Osteoblast (primary cell): ENCODE measurements around the gene VPS35L. TPM values are rescaled to one million over a fixed set of nuclear protein-coding genes. Genes with fewer than 3 reads are reported as not detected.

Experiments used
- DNase-seq: peaks from one replicate; pipeline ENCODE4 v3.0.0; 2011; ENCODE audit warnings: low spot score, mixed read lengths; ENCODE audit not compliant: insufficient read length; ENCODE audit errors: missing footprints
- H2AFZ ChIP-seq: 2 replicates; pipeline ENCODE4 v1.6.0; 2011; ENCODE audit warnings: mild to moderate bottlenecking, low read length
- H3K27ac ChIP-seq: 2 replicates; pipeline ENCODE4 v1.5.1; 2011; ENCODE audit warnings: mild to moderate bottlenecking, low read depth, low read length, moderate library complexity
- H3K27me3 ChIP-seq: 2 replicates; pipeline ENCODE4 v1.6.0; 2012; ENCODE audit warnings: mild to moderate bottlenecking, control low read depth, inconsistent platforms, low read length, moderate library complexity; ENCODE audit not compliant: insufficient read depth
- H3K36me3 ChIP-seq: 2 replicates; pipeline ENCODE4 v1.5.1; 2011; ENCODE audit warnings: mild to moderate bottlenecking, low read length, control low read depth, moderate library complexity; ENCODE audit not compliant: insufficient read depth
- H3K4me1 ChIP-seq: 2 replicates; pipeline ENCODE4 v1.5.1; 2011; ENCODE audit warnings: mild to moderate bottlenecking, low read length, control low read depth, moderate library complexity; ENCODE audit not compliant: insufficient read depth
- H3K4me2 ChIP-seq: 2 replicates; pipeline ENCODE4 v1.6.0; 2011; ENCODE audit warnings: mild to moderate bottlenecking, low read length; ENCODE audit not compliant: insufficient read depth
- H3K4me3 ChIP-seq: fragments of 200-600 bp; sonication (generic); 3 replicates; pipeline ENCODE4 v1.5.1; 2012; ENCODE audit warnings: mild to moderate bottlenecking, low read length, inconsistent platforms; ENCODE audit not compliant: insufficient read depth
- H3K79me2 ChIP-seq: 2 replicates; pipeline ENCODE4 v1.6.0; 2012; ENCODE audit warnings: mild to moderate bottlenecking, low read length, control low read depth, inconsistent platforms; ENCODE audit not compliant: insufficient read depth
- H3K9me3 ChIP-seq: 2 replicates; pipeline ENCODE4 v1.5.1; 2011; ENCODE audit warnings: low read depth, low read length, control low read depth
- H4K20me1 ChIP-seq: 2 replicates; pipeline ENCODE4 v1.6.0; 2012; ENCODE audit warnings: mild to moderate bottlenecking, low read length, control low read depth; ENCODE audit not compliant: insufficient read depth
- total RNA-seq: library from RNA; depleted of rRNA; stranded (reverse); fragments of >200 nt; gene quantifications from 2 replicates; pipeline ENCODE4 v1.2.3, GENCODE V29; 2012
- TF ChIP-seq, protein P1 (sequence below): IDR thresholded peaks from 2 replicates; pipeline ENCODE4 v1.5.1; 2011; ENCODE audit warnings: mild to moderate bottlenecking, low read depth, low read length, moderate library complexity; ENCODE audit errors: extremely low read depth

VPS35L gene
- total RNA-seq, 1 donor = 64.8 TPM

- peak; percentile 95 for DNase-seq
- peak overlapping the region; percentile 39 for H2AFZ ChIP-seq
- H3K4me1 ChIP-seq = peaks cover 31% of the 10 kb centered on the region
Observed at GRCh38 chr16:19696328-19696727, 140.8 kb downstream of the VPS35L start.

GRCh38 chr16:19696961-19697360, 141.5 kb downstream of the VPS35L start:
- peaks cover 2% of the 10 kb centered on the region for H3K79me2 ChIP-seq
- TF ChIP-seq, protein P1, sequence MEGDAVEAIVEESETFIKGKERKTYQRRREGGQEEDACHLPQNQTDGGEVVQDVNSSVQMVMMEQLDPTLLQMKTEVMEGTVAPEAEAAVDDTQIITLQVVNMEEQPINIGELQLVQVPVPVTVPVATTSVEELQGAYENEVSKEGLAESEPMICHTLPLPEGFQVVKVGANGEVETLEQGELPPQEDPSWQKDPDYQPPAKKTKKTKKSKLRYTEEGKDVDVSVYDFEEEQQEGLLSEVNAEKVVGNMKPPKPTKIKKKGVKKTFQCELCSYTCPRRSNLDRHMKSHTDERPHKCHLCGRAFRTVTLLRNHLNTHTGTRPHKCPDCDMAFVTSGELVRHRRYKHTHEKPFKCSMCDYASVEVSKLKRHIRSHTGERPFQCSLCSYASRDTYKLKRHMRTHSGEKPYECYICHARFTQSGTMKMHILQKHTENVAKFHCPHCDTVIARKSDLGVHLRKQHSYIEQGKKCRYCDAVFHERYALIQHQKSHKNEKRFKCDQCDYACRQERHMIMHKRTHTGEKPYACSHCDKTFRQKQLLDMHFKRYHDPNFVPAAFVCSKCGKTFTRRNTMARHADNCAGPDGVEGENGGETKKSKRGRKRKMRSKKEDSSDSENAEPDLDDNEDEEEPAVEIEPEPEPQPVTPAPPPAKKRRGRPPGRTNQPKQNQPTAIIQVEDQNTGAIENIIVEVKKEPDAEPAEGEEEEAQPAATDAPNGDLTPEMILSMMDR = no peak
- no peak overlapping the region for H3K4me2 ChIP-seq
- peaks cover 31% of the 10 kb centered on the region for H3K4me1 ChIP-seq
- H3K27me3 ChIP-seq = no peaks in the 10 kb centered on the region
- no peak overlapping the region for H2AFZ ChIP-seq
- H3K9me3 ChIP-seq = no peaks in the 10 kb centered on the region
- no peak overlapping the region for H3K4me3 ChIP-seq
- peaks cover 10% of the 10 kb centered on the region for H3K36me3 ChIP-seq
- peaks cover 5% of the 10 kb centered on the region for H4K20me1 ChIP-seq
- peak overlapping the region; percentile 81 for H3K27ac ChIP-seq
- DNase-seq = no peak

More at GRCh38 chr16:19696328-19696727, 140.8 kb downstream of the VPS35L start:
- no peaks in the 10 kb centered on the region for H3K27me3 ChIP-seq
- H3K4me3 ChIP-seq = no peak overlapping the region
- peaks cover 15% of the 10 kb centered on the region for H3K36me3 ChIP-seq
- H4K20me1 ChIP-seq = peaks cover 5% of the 10 kb centered on the region
- H3K9me3 ChIP-seq = no peaks in the 10 kb centered on the region
- H3K27ac ChIP-seq = peak overlapping the region; percentile 81
- TF ChIP-seq, protein P1 = no peak
- peak overlapping the region; percentile 4 for H3K4me2 ChIP-seq
- peaks cover 2% of the 10 kb centered on the region for H3K79me2 ChIP-seq

- H3K4me3 ChIP-seq = no peak overlapping the region
- no peak overlapping the region for H3K4me2 ChIP-seq
- H3K4me1 ChIP-seq = peaks cover 31% of the 10 kb centered on the region
- DNase-seq = no peak
- peaks cover 2% of the 10 kb centered on the region for H3K79me2 ChIP-seq
- no peaks in the 10 kb centered on the region for H3K9me3 ChIP-seq
- TF ChIP-seq, protein P1 = no peak
- peaks cover 5% of the 10 kb centered on the region for H4K20me1 ChIP-seq
- no peak overlapping the region for H2AFZ ChIP-seq
- H3K27me3 ChIP-seq = no peaks in the 10 kb centered on the region
- H3K36me3 ChIP-seq = peaks cover 7% of the 10 kb centered on the region
- H3K27ac ChIP-seq = peak overlapping the region; percentile 64
Observed at GRCh38 chr16:19697756-19698318, 142.3 kb downstream of the VPS35L start.

DNA sequence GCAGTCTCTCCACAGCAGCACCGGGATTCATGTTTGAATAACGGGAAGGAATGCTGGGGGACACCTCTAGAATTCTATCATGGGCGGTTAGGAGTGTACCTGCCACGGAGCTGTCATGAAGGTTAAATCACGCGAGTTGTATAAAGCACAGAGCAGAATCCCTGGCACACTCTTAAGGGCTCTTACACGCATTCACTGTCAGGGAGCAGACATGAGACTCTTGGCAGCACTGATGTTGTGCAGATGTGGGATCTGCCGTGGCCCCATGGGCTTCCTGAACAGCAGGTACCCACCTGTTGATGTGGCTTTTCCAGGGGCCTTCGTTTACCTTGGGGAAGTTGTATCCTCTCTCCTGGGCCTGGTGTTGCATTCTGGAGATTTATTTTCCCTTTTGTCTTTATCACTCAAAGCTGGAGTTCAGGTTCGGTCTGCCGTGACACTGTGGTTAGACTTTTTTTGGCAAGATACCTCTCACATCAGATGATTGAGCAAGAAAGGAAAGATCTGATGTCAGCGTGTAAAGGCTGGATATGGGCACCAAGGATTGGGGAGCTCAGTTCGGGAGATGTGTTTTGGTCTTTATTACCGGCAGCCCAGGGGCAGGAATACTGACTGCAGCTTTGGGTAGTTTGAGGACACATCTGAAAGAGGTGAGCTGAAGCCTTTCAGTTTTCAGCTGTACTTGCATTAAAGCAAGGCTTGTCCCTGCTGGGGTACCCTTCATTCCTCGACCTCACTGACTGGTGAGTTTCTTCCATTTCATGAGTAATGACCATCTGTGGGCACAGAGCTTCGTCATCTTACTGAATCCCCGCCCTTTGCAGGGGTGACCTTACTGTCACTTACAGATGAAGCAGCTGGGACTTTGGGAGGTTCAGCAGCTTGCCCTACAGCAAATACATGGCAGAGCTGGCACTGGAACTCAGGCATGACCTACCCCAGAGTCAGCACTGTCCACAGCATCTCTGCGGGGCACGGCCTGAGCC, 143.3 kb downstream of the VPS35L start:
- H4K20me1 ChIP-seq = peaks cover 5% of the 10 kb centered on the region
- H3K27me3 ChIP-seq = no peaks in the 10 kb centered on the region
- H3K36me3 ChIP-seq = peaks cover 16% of the 10 kb centered on the region
- TF ChIP-seq, protein P1 = no peak
- peak; percentile 82 for DNase-seq
- H3K9me3 ChIP-seq = no peaks in the 10 kb centered on the region
- no peak overlapping the region for H2AFZ ChIP-seq
- H3K4me3 ChIP-seq = no peak overlapping the region
- peaks cover 31% of the 10 kb centered on the region for H3K4me1 ChIP-seq
- peaks cover 2% of the 10 kb centered on the region for H3K79me2 ChIP-seq
- peak overlapping the region; percentile 64 for H3K27ac ChIP-seq
- H3K4me2 ChIP-seq = no peak overlapping the region
